ENCODE data around the gene NANOS2. TPM values are rescaled to one million over a fixed set of nuclear protein-coding genes. Genes with fewer than 3 reads are reported as not detected.

The NANOS2 gene
- total and polyA plus RNA-seq, 2 of the 4 experiments (the other 2 are of a cell fraction): not detected

- POLR2A ChIA-PET (ENCODE audit: unreplicated experiment): no interaction called here
Measured at GRCh38 chr19:45879055-45879454, 35.5 kb downstream of the NANOS2 start.

More at GRCh38 chr19:45879055-45879454, 35.5 kb downstream of the NANOS2 start:
- Histone ChIP-seq H3K14ac (replicated peaks; ENCODE audit: low read depth, low read length) (no peak overlapping the region), H3K9me1 (ENCODE audit: insufficient read depth, low read length) (no peaks in the 10 kb centered on the region), H3K36me3 (ENCODE audit: control insufficient read depth, insufficient read depth, low read length) (peaks cover 3% of the 10 kb centered on the region; the same call in 1 of the 2 replicates), H3K4me2 (ENCODE audit: low read depth, low read length) (no peak overlapping the region), H4K5ac (ENCODE audit: low read depth, low read length) (no peak overlapping the region), H2AK5ac (ENCODE audit: low read depth, low read length) (no peak overlapping the region), H2BK15ac (ENCODE audit: low read depth, low read length) (no peak overlapping the region), H3K4me3 (ENCODE audit: insufficient read depth, low read depth, low read length) (no peak overlapping the region), H4K8ac (ENCODE audit: low read depth in 2 of 2, low read length in 2 of 2) (no peak overlapping the region), H2BK5ac (ENCODE audit: low read depth, low read length, poor library complexity, severe bottlenecking) (no peak overlapping the region), H2AK9ac (replicated peaks; ENCODE audit: low read depth, low read length, poor library complexity) (no peak overlapping the region), H2BK20ac (ENCODE audit: low read depth, low read length) (no peak overlapping the region), H4K20me1 (ENCODE audit: insufficient read depth, low read length) (peaks cover 6% of the 10 kb centered on the region), H3K79me1 (ENCODE audit: low read depth in 1 of 2, low read length in 2 of 2) (peaks cover 8 to 9% of the 10 kb centered on the region in 2 experiments), H4K91ac (ENCODE audit: insufficient read depth, low read depth, low read length) (no peak overlapping the region), H3K4me1 (ENCODE audit: control insufficient read depth, insufficient read depth, low read length) (peaks cover 6% of the 10 kb centered on the region; the same call in 1 of the 2 replicates), H3K27me3 (ENCODE audit: control insufficient read depth, insufficient read depth, low read length) (peaks cover 13% of the 10 kb centered on the region; the same call in 1 of the 2 replicates), H2BK120ac (ENCODE audit: low read depth, low read length) (no peak overlapping the region), H3K9ac (ENCODE audit: low read depth, low read length) (no peak overlapping the region), H3K4ac (ENCODE audit: low read depth, low read length) (no peak overlapping the region), H3K23ac (ENCODE audit: low read depth, low read length) (no peak overlapping the region), H2AFZ (replicated peaks; ENCODE audit: low read length, poor library complexity) (peak overlapping the region; percentile 34), H3K9me3 (ENCODE audit: control insufficient read depth, insufficient read depth, low read length) (no peaks in the 10 kb centered on the region), H3K27ac (ENCODE audit: insufficient read depth, low read length) (no peak overlapping the region), H3K18ac (ENCODE audit: low read depth, low read length) (no peak overlapping the region), H3K56ac (ENCODE audit: extremely low read depth, insufficient read depth, low read length) (no peak overlapping the region)
- WGBS, 2 experiments (ENCODE audit: extremely low coverage in 2 of 2, insufficient read length in 1 of 2): no CpG with 5 or more reads among the region's 8 CpGs
- in situ Hi-C loops (cut with MboI; ENCODE audit: low sequenced_read_pairs): no loop called here
- ATAC-seq (ENCODE audit: low read depth): no peak
- DNase-seq: no peak
- CTCF ChIA-PET: no interaction called here
- dilution Hi-C loops (cut with HindIII; ENCODE audit: low sequenced_read_pairs, unreplicated experiment): no loop called here
- TF ChIP-seq, protein P1, sequence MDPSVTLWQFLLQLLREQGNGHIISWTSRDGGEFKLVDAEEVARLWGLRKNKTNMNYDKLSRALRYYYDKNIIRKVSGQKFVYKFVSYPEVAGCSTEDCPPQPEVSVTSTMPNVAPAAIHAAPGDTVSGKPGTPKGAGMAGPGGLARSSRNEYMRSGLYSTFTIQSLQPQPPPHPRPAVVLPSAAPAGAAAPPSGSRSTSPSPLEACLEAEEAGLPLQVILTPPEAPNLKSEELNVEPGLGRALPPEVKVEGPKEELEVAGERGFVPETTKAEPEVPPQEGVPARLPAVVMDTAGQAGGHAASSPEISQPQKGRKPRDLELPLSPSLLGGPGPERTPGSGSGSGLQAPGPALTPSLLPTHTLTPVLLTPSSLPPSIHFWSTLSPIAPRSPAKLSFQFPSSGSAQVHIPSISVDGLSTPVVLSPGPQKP (IDR thresholded peaks at IDR 0.05; ENCODE audit: borderline replicate concordance, low read depth, low read length): no peak
- no peak for TF ChIP-seq CHD1 (IDR thresholded peaks at IDR 0.05; ENCODE audit: low read depth, low read length)
- no peak for TF ChIP-seq POLR2A (IDR thresholded peaks at IDR 0.05; ENCODE audit: low read depth, low read length)
- TF ChIP-seq BHLHE40 (IDR thresholded peaks at IDR 0.05; ENCODE audit: low read depth, low read length): no peak
- TF ChIP-seq RAD21 (IDR thresholded peaks at IDR 0.05; ENCODE audit: low read length): no peak
- TF ChIP-seq FOS (IDR thresholded peaks at IDR 0.05; ENCODE audit: low read depth, low read length): no peak
- TF ChIP-seq, protein P2, sequence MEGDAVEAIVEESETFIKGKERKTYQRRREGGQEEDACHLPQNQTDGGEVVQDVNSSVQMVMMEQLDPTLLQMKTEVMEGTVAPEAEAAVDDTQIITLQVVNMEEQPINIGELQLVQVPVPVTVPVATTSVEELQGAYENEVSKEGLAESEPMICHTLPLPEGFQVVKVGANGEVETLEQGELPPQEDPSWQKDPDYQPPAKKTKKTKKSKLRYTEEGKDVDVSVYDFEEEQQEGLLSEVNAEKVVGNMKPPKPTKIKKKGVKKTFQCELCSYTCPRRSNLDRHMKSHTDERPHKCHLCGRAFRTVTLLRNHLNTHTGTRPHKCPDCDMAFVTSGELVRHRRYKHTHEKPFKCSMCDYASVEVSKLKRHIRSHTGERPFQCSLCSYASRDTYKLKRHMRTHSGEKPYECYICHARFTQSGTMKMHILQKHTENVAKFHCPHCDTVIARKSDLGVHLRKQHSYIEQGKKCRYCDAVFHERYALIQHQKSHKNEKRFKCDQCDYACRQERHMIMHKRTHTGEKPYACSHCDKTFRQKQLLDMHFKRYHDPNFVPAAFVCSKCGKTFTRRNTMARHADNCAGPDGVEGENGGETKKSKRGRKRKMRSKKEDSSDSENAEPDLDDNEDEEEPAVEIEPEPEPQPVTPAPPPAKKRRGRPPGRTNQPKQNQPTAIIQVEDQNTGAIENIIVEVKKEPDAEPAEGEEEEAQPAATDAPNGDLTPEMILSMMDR (conservative IDR thresholded peaks at IDR 0.05; ENCODE audit: low read depth, low read length): no peak
- TF ChIP-seq MAZ (IDR thresholded peaks at IDR 0.05; ENCODE audit: borderline replicate concordance, low read depth, low read length): no peak
- no peak for TF ChIP-seq CEBPB (IDR thresholded peaks at IDR 0.05; ENCODE audit: low read depth, low read length)
- TF ChIP-seq NFE2L2 (IDR thresholded peaks at IDR 0.05; ENCODE audit: low read depth, low read length): no peak
- TF ChIP-seq USF2 (IDR thresholded peaks at IDR 0.05; ENCODE audit: low read depth, low read length): no peak
- TF ChIP-seq RCOR1 (IDR thresholded peaks at IDR 0.05; ENCODE audit: insufficient replicate concordance, low read length): no peak
- no peak for TF ChIP-seq SMC3 (IDR thresholded peaks at IDR 0.05; ENCODE audit: low read depth, low read length)
- TF ChIP-seq MAFK (IDR thresholded peaks at IDR 0.05; ENCODE audit: low read depth, low read length): no peak
- no peak for TF ChIP-seq RFX5 (IDR thresholded peaks at IDR 0.05; ENCODE audit: low read depth, low read length)
- no peak for TF ChIP-seq MXI1 (IDR thresholded peaks at IDR 0.05; ENCODE audit: borderline replicate concordance, low read depth, low read length)
- intact Hi-C loops (cut with micrococcal nuclease): no loop called here
- no TSS peak for BruUV-seq (replicated peaks)
